Vagina (tissue), 2 donors: ENCODE data around the gene TRIM47. TPM values are rescaled to one million over a fixed set of nuclear protein-coding genes. Genes with fewer than 3 reads are reported as not detected.
A peak's percentile ranks its signal among the peaks of the same experiment; 100 is the strongest.

Experiments used
- DNase-seq, 2 donors: peaks; one replicate each; pipeline ENCODE4 v3.0.0-alpha.2; 2017; ENCODE audit errors: extremely low spot score in 2 of 2
- H3K27ac ChIP-seq: fragments of 200-600 bp; sonication (generic); one replicate; pipeline ENCODE4 v1.5.1; 2019
- H3K27me3 ChIP-seq: fragments of 200-600 bp; sonication (generic); one replicate; pipeline ENCODE4 v1.5.1; 2019
- H3K36me3 ChIP-seq, 2 donors: fragments of 200-600 bp; sonication (generic); one replicate each; pipeline ENCODE4 v1.5.1; 2017 to 2019
- H3K4me1 ChIP-seq: fragments of 200-600 bp; sonication (generic); one replicate; pipeline ENCODE4 v1.5.1; 2019
- H3K4me3 ChIP-seq, 2 donors: fragments of 200-600 bp; sonication (generic); 1 replicate in 1 of 2; 2 replicates in 1 of 2; pipeline ENCODE4 v1.5.1; 2016 to 2019
- H3K9me3 ChIP-seq: fragments of 200-600 bp; sonication (generic); one replicate; pipeline ENCODE4 v1.5.1; 2019
- CTCF ChIP-seq, 3 experiments: fragments of 450-650 bp in 2 of 3; fragments of 200-600 bp in 1 of 3; sonication (generic) in 1 of 3; IDR thresholded peaks; one replicate each; pipeline ENCODE4 v1.5.1; 2017 to 2019; ENCODE audit warnings: antibody characterized with exemption in 3 of 3, mild to moderate bottlenecking in 2 of 3, moderate library complexity in 2 of 3
- POLR2A ChIP-seq, 2 donors: fragments of 450-650 bp; IDR thresholded peaks; one replicate each; pipeline ENCODE4 v1.6.1; 2017; ENCODE audit warnings: antibody characterized with exemption in 2 of 2, mild to moderate bottlenecking in 2 of 2, moderate library complexity in 2 of 2
- POLR2AphosphoS5 ChIP-seq, 2 donors: sonication (generic); formaldehyde crosslinking; IDR thresholded peaks; one replicate each; pipeline ENCODE4 v1.9.0; 2017; ENCODE audit warnings: antibody characterized with exemption in 2 of 2, mild to moderate bottlenecking in 2 of 2, low read depth in 1 of 2; ENCODE audit not compliant: insufficient read depth in 1 of 2
- intact Hi-C: fragments of 100-400 bp; cut with DNase I; formaldehyde crosslinking; loops from one replicate; pipeline ENCODE4 v1.15.1; 2023
- total RNA-seq: library from RNA; depleted of rRNA; stranded (reverse); fragments of >200 nt; gene quantifications from one replicate; pipeline ENCODE4 v1.2.3, GENCODE V29; 2016

TRIM47 gene
- total RNA-seq, 1 donor from 2014 or later: 63.3 TPM

GRCh38 chr17:75914643-75915267 is 36.4 kb upstream of the TRIM47 start:
- Histone ChIP-seq H3K4me1 (peaks cover 11% of the 10 kb centered on the region), H3K4me3 (no peak overlapping the region), H3K27ac (no peak overlapping the region), H3K27me3 (no peaks in the 10 kb centered on the region), H3K9me3 (no peaks in the 10 kb centered on the region), H3K36me3 (no peaks in the 10 kb centered on the region)
- DNase-seq: no peak
- intact Hi-C loops: loop anchor here (5.0 kb wide), 1 partner anchor 93 kb away; no protein-coding TSS in a partner anchor
- TF ChIP-seq POLR2A (IDR thresholded peaks at IDR 0.05) (no peak), POLR2AphosphoS5 (IDR thresholded peaks at IDR 0.05; ENCODE audit: insufficient read depth in 1 of 2, low read depth in 1 of 2) (no peak), CTCF (IDR thresholded peaks at IDR 0.05) (no peak)

- Histone ChIP-seq H3K27ac (no peak overlapping the region), H3K9me3 (no peaks in the 10 kb centered on the region), H3K4me3 (no peak overlapping the region), H3K4me1 (peaks cover 19% of the 10 kb centered on the region), H3K27me3 (no peaks in the 10 kb centered on the region), H3K36me3 (no peaks in the 10 kb centered on the region)
- intact Hi-C loops: loop anchor here (5.0 kb wide), 1 partner anchor 94 kb away; no protein-coding TSS in a partner anchor
- TF ChIP-seq POLR2AphosphoS5 (IDR thresholded peaks at IDR 0.05; ENCODE audit: insufficient read depth in 1 of 2, low read depth in 1 of 2): no peak
- no peak for TF ChIP-seq CTCF (IDR thresholded peaks at IDR 0.05)
- no peak for TF ChIP-seq POLR2A (IDR thresholded peaks at IDR 0.05)
- no peak for DNase-seq
Measured at GRCh38 chr17:75913537-75914210, 35.3 kb upstream of the TRIM47 start.

- peaks cover 25% of the 10 kb centered on the region for H3K4me1 ChIP-seq
- intact Hi-C loops: loop anchor here (5.0 kb wide), 1 partner anchor 97 kb away; no protein-coding TSS in a partner anchor
- no peaks in the 10 kb centered on the region for H3K9me3 ChIP-seq
- H3K27me3 ChIP-seq: no peaks in the 10 kb centered on the region
- no peaks in the 10 kb centered on the region for H3K36me3 ChIP-seq
- no peak for DNase-seq
- no peak overlapping the region for H3K4me3 ChIP-seq
- H3K27ac ChIP-seq: peak overlapping the region; percentile 5
- no peak for TF ChIP-seq CTCF (IDR thresholded peaks at IDR 0.05)
- TF ChIP-seq POLR2AphosphoS5 (IDR thresholded peaks at IDR 0.05; ENCODE audit: insufficient read depth in 1 of 2, low read depth in 1 of 2): no peak
- TF ChIP-seq POLR2A (IDR thresholded peaks at IDR 0.05): no peak
Measured at GRCh38 chr17:75910699-75911098, 32.3 kb upstream of the TRIM47 start.

- DNase-seq: no peak
- Histone ChIP-seq H3K9me3 (no peaks in the 10 kb centered on the region), H3K4me3 (no peak overlapping the region), H3K27ac (peak overlapping the region; percentile 17), H3K4me1 (peaks cover 33% of the 10 kb centered on the region), H3K27me3 (no peaks in the 10 kb centered on the region), H3K36me3 (no peaks in the 10 kb centered on the region)
- TF ChIP-seq POLR2AphosphoS5 (IDR thresholded peaks at IDR 0.05; ENCODE audit: insufficient read depth in 1 of 2, low read depth in 1 of 2) (peak in 1 of 2 donors; percentile 34), CTCF (IDR thresholded peaks at IDR 0.05) (no peak), POLR2A (IDR thresholded peaks at IDR 0.05) (no peak)
- intact Hi-C loops: loop anchor here (5.0 kb wide), 1 partner anchor 97 kb away; no protein-coding TSS in a partner anchor
Measured at GRCh38 chr17:75909812-75910274, 31.5 kb upstream of the TRIM47 start.
